ENCODE measurements around the gene EXO1. TPM values are rescaled to one million over a fixed set of nuclear protein-coding genes. Genes with fewer than 3 reads are reported as not detected.

EXO1 gene
- total RNA-seq, 4 donors from 2014 or later, result 0.66 to 5.8 (median 1.8) TPM

DNA sequence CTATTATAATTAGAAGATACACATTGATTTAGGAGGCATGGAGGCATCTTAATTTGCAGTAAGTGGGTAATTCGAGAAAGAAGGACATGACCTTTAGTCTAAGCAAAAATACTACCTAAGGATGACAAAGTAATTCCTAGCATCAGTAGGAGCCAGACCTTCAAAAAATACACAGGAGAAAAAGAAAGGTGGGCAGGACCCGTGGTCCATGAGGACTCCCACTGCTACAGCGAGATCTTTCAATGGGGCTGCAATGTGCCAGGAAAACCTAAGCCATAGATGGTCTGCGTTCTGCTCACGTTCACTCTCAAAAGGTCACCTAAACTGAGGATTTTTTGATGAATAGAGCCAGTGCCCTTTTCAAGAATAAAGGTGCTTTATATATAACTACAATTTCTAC is 10.6 kb upstream of the EXO1 start:
- DNase-seq, result no peak

DNA sequence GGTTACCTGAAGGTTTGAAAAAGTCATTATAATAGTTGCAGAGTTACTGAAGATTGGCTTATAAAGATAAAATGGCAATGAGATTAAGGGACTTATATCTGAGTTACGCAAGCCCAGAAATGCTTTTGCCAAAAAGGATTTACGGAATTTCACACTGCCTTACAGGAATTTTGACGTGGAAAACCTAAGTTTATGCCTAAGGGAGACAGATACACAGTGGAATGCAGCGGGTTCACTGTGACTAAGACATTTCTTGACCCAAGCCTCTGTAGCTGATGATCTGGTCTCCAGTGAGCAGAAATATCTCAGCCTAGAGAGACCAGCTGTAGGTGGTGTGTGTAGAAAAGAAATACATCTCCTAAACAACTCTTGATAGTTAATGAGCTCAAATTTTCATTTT is 10.1 kb upstream of the EXO1 start:
- Histone ChIP-seq H3K4me1 (no peaks in the 10 kb centered on the region), H3K27ac (no peak overlapping the region), H3K27me3 (no peaks in the 10 kb centered on the region), H3K9me3 (no peaks in the 10 kb centered on the region), H3K4me3 (no peak overlapping the region), H3K36me3 (no peaks in the 10 kb centered on the region)
- no peak for TF ChIP-seq POLR2A (IDR thresholded peaks at IDR 0.05)
- TF ChIP-seq, protein P1, sequence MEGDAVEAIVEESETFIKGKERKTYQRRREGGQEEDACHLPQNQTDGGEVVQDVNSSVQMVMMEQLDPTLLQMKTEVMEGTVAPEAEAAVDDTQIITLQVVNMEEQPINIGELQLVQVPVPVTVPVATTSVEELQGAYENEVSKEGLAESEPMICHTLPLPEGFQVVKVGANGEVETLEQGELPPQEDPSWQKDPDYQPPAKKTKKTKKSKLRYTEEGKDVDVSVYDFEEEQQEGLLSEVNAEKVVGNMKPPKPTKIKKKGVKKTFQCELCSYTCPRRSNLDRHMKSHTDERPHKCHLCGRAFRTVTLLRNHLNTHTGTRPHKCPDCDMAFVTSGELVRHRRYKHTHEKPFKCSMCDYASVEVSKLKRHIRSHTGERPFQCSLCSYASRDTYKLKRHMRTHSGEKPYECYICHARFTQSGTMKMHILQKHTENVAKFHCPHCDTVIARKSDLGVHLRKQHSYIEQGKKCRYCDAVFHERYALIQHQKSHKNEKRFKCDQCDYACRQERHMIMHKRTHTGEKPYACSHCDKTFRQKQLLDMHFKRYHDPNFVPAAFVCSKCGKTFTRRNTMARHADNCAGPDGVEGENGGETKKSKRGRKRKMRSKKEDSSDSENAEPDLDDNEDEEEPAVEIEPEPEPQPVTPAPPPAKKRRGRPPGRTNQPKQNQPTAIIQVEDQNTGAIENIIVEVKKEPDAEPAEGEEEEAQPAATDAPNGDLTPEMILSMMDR (IDR thresholded peaks at IDR 0.05), result no peak
- no peak for DNase-seq

More for the DNA sequence above, 10.6 kb upstream of the EXO1 start:
- Histone ChIP-seq H3K9me3 (no peaks in the 10 kb centered on the region), H3K27ac (no peak overlapping the region), H3K27me3 (no peaks in the 10 kb centered on the region), H3K36me3 (no peaks in the 10 kb centered on the region), H3K4me1 (no peaks in the 10 kb centered on the region), H3K4me3 (no peak overlapping the region)
- no peak for TF ChIP-seq POLR2A (IDR thresholded peaks at IDR 0.05)
- TF ChIP-seq, protein P1 (IDR thresholded peaks at IDR 0.05), result no peak

GRCh38 chr1:241838897-241839296 is 9.1 kb upstream of the EXO1 start:
- no peaks in the 10 kb centered on the region for H3K27me3 ChIP-seq
- no peak overlapping the region for H3K27ac ChIP-seq
- DNase-seq, result no peak
- no peaks in the 10 kb centered on the region for H3K36me3 ChIP-seq
- H3K4me3 ChIP-seq, result no peak overlapping the region
- TF ChIP-seq, protein P1 (IDR thresholded peaks at IDR 0.05), result no peak
- TF ChIP-seq POLR2A (IDR thresholded peaks at IDR 0.05), result no peak
- no peaks in the 10 kb centered on the region for H3K4me1 ChIP-seq
- no peaks in the 10 kb centered on the region for H3K9me3 ChIP-seq

DNA sequence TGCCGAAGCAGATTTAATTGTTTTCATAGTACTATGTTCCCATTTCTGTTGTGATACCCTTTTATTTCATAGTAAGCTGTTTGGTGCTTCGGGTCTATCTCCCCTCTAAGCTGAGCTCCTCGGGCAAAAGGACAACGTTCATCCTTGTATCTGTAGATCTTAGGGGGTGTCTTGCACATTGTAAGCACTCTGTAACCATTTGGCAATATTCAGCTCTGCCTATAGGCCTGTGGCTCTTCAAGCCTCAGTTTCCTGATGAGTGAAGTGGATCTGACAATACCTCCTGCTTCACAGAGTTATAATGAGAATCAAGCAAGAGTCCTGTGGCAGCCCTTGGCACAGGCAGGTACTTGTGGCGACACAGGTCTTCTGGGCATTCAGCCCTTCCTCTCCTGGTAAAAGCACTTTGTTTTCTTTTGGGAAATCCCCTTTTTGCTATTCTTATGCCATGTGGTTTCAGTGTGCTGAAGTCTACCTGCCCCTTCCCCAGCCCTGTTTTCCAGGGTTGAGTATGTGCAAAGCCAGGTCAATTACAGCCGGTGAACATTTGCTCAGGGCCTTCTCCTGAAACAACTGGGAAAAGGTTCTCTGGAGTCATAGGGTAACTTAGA is 8.5 kb upstream of the EXO1 start:
- Histone ChIP-seq H3K4me1 (no peaks in the 10 kb centered on the region), H3K27me3 (no peaks in the 10 kb centered on the region), H3K9me3 (no peaks in the 10 kb centered on the region), H3K4me3 (no peak overlapping the region), H3K36me3 (no peaks in the 10 kb centered on the region), H3K27ac (no peak overlapping the region)
- no peak for TF ChIP-seq POLR2A (IDR thresholded peaks at IDR 0.05)
- TF ChIP-seq, protein P1 (IDR thresholded peaks at IDR 0.05), result no peak
- DNase-seq, result no peak

- Histone ChIP-seq H3K9me3 (no peaks in the 10 kb centered on the region), H3K27ac (no peak overlapping the region), H3K4me3 (no peak overlapping the region), H3K4me1 (no peaks in the 10 kb centered on the region), H3K36me3 (no peaks in the 10 kb centered on the region), H3K27me3 (no peaks in the 10 kb centered on the region)
- no peak for DNase-seq
- TF ChIP-seq, protein P1 (IDR thresholded peaks at IDR 0.05), result no peak
- TF ChIP-seq POLR2A (IDR thresholded peaks at IDR 0.05), result no peak
These were observed 7.8 kb upstream of the EXO1 start for GRCh38 chr1:241840164-241840563.

GRCh38 chr1:241841691-241842090 is 6.3 kb upstream of the EXO1 start:
- no peak for DNase-seq
- Histone ChIP-seq H3K9me3 (no peaks in the 10 kb centered on the region), H3K27me3 (no peaks in the 10 kb centered on the region), H3K36me3 (no peaks in the 10 kb centered on the region), H3K4me3 (no peak overlapping the region), H3K4me1 (no peaks in the 10 kb centered on the region), H3K27ac (no peak overlapping the region)
- no peak for TF ChIP-seq POLR2A (IDR thresholded peaks at IDR 0.05)
- TF ChIP-seq, protein P1 (IDR thresholded peaks at IDR 0.05), result no peak

Data from Peyer's patch (tissue), 4 donors.